Lung (tissue), 12 donors: ENCODE data around the gene SMCO3. TPM values are rescaled to one million over a fixed set of nuclear protein-coding genes. Genes with fewer than 3 reads are reported as not detected.
A peak's percentile ranks its signal among the peaks of the same experiment; 100 is the strongest.

Experiments used
- ATAC-seq: fragments of 200-7000 bp; cut with Tn5 transposase; one replicate; pipeline ENCODE4 v1.9.1; 2020; ENCODE audit warnings: moderate number of reproducible peaks; ENCODE audit not compliant: insufficient read depth, low FRiP score
- DNase-seq, 3 donors: peaks; one replicate each; pipeline ENCODE4 v3.0.0-alpha.2; 2013 to 2017
- H3K27ac ChIP-seq, 2 donors: one replicate each; pipeline ENCODE4 v1.5.1; 2013; ENCODE audit warnings: mild to moderate bottlenecking in 2 of 2, moderate library complexity in 2 of 2, control low read depth in 1 of 2, inconsistent platforms in 1 of 2, low read depth in 1 of 2, low read length in 1 of 2
- H3K27me3 ChIP-seq, 3 donors: one replicate each; pipeline ENCODE4 v1.5.1; 2013; ENCODE audit warnings: low read length in 2 of 3; ENCODE audit not compliant: control insufficient read depth in 3 of 3, insufficient read depth in 3 of 3
- H3K36me3 ChIP-seq, 4 donors: one replicate each; pipeline ENCODE4 v1.5.1; 2013; ENCODE audit warnings: low read length in 4 of 4, mild to moderate bottlenecking in 1 of 4, moderate library complexity in 1 of 4; ENCODE audit not compliant: control insufficient read depth in 4 of 4, insufficient read depth in 4 of 4
- H3K4me1 ChIP-seq, 5 donors: one replicate each; pipeline ENCODE4 v1.5.1; 2013; ENCODE audit warnings: low read length in 5 of 5, mild to moderate bottlenecking in 2 of 5, moderate library complexity in 1 of 5; ENCODE audit not compliant: control insufficient read depth in 5 of 5, insufficient read depth in 5 of 5
- H3K4me3 ChIP-seq: one replicate; pipeline ENCODE4 v1.5.1; 2013; ENCODE audit warnings: mild to moderate bottlenecking, control low read depth, moderate library complexity
- H3K9ac ChIP-seq, 2 donors: one replicate each; pipeline ENCODE4 v1.5.1; 2013; ENCODE audit warnings: low read length in 2 of 2, control low read depth in 1 of 2; ENCODE audit not compliant: insufficient read depth in 1 of 2
- H3K9me3 ChIP-seq, 4 donors: one replicate each; pipeline ENCODE4 v1.5.1; 2013; ENCODE audit warnings: low read length in 3 of 4, mild to moderate bottlenecking in 1 of 4, moderate library complexity in 1 of 4; ENCODE audit not compliant: control insufficient read depth in 4 of 4, insufficient read depth in 3 of 4
- WGBS, 2 donors: extraction: QIAGEN DNeasy Blood & Tissue Kit; methylation state at CpG; one replicate each; pipeline ENCODE4 v1.1.7; 2013; 5-methylcytosine and 5-hydroxymethylcytosine counted together
- polyA plus RNA-seq, 2 donors: library from polyadenylated mRNA; stranded (reverse); fragments of 200-250 nt; gene quantifications; one replicate each; pipeline ENCODE4 v1.2.1, GENCODE V29; 2013
- total RNA-seq, 2 donors: library from RNA; depleted of rRNA in 1 of 2; stranded (reverse); fragments of >200 nt in 1 of 2; gene quantifications; one replicate each; pipeline ENCODE4 v1.2.1, GENCODE V29; 2014 to 2021
- TF ChIP-seq, protein P1 (sequence below): IDR thresholded peaks from 2 replicates; pipeline ENCODE4 v1.5.1; 2012; ENCODE audit warnings: mild to moderate bottlenecking; ENCODE audit errors: control extremely low read depth, extremely low read depth
- donor health status: control.
- donor health status: control.
- donor health status: Bipolar disorder and iron deficiency.
- donor health status: healthy.
- donor health status: DM: yes; HTN: yes; CAD: no.

Gene SMCO3
- total and polyA plus RNA-seq, 4 donors = 0.27 to 1.3 (median 0.70) TPM

DNA sequence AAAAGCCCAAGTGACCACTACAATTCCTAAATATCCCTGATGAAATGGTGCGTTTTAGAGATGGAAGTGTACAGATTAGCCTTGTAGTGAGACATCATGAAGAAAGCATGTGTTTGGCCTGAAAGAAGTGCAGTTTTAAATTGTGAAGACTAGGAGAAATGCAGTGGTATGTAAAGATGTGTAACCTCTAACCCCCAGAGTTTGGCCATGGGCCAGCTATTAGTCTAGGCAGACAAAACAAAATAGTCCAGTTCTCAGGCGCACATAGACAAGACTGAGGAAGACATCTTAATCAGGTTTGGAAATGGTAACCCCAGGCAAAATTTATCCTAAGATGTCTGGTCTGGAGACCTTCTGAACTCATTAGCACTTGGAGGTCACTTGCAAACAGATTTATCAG, 34.1 kb downstream of the SMCO3 start:
- no peak overlapping the region for H3K4me3 ChIP-seq
- H3K27ac ChIP-seq = no peak overlapping the region
- no peak for ATAC-seq
- DNase-seq = peak in 1 of 3 donors; percentile 22
- H3K4me1 ChIP-seq = peaks cover 1 to 21% (median 7%) of the 10 kb centered on the region in 5 donors
- TF ChIP-seq, protein P1, sequence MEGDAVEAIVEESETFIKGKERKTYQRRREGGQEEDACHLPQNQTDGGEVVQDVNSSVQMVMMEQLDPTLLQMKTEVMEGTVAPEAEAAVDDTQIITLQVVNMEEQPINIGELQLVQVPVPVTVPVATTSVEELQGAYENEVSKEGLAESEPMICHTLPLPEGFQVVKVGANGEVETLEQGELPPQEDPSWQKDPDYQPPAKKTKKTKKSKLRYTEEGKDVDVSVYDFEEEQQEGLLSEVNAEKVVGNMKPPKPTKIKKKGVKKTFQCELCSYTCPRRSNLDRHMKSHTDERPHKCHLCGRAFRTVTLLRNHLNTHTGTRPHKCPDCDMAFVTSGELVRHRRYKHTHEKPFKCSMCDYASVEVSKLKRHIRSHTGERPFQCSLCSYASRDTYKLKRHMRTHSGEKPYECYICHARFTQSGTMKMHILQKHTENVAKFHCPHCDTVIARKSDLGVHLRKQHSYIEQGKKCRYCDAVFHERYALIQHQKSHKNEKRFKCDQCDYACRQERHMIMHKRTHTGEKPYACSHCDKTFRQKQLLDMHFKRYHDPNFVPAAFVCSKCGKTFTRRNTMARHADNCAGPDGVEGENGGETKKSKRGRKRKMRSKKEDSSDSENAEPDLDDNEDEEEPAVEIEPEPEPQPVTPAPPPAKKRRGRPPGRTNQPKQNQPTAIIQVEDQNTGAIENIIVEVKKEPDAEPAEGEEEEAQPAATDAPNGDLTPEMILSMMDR = no peak
- H3K9ac ChIP-seq = no peak overlapping the region
- no peaks in the 10 kb centered on the region for H3K27me3 ChIP-seq
- H3K9me3 ChIP-seq = no peaks in the 10 kb centered on the region
- WGBS, 2 donors = 95 to 99% methylated on average over 2 of the region's 2 CpGs
- peaks cover 0 to 9% (median 0%) of the 10 kb centered on the region in 4 donors for H3K36me3 ChIP-seq

DNA sequence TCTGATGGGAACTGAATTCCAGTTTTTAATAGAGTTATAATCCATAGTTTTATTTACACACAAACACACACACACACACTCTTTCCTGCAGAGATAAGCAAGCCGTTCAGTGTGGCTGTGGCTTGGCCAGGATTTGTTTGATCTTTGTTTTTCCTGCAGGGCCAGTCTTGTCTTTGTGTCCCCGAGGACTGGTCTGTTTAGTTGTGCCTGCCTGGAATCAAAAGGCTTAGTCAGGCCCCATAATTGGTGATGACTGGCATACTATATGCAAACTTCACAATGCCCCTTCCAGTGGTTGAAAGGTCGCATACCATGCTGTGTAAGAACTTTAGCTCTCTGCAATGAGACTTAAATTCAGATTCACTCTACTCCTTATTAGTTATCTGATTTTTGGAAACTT, 36.7 kb downstream of the SMCO3 start:
- TF ChIP-seq, protein P1 = no peak
- WGBS, 2 donors = 48 to 71% methylated on average over 3 of the region's 3 CpGs
- H3K9ac ChIP-seq = no peak overlapping the region
- no peak overlapping the region for H3K27ac ChIP-seq
- DNase-seq = peak in 2 of 3 donors; percentile 40 to 57
- no peak overlapping the region for H3K4me3 ChIP-seq
- H3K4me1 ChIP-seq = peaks cover 3 to 29% (median 7%) of the 10 kb centered on the region in 5 donors
- H3K27me3 ChIP-seq = no peaks in the 10 kb centered on the region
- H3K9me3 ChIP-seq = no peaks in the 10 kb centered on the region
- H3K36me3 ChIP-seq = no peaks in the 10 kb centered on the region
- ATAC-seq = no peak

DNA sequence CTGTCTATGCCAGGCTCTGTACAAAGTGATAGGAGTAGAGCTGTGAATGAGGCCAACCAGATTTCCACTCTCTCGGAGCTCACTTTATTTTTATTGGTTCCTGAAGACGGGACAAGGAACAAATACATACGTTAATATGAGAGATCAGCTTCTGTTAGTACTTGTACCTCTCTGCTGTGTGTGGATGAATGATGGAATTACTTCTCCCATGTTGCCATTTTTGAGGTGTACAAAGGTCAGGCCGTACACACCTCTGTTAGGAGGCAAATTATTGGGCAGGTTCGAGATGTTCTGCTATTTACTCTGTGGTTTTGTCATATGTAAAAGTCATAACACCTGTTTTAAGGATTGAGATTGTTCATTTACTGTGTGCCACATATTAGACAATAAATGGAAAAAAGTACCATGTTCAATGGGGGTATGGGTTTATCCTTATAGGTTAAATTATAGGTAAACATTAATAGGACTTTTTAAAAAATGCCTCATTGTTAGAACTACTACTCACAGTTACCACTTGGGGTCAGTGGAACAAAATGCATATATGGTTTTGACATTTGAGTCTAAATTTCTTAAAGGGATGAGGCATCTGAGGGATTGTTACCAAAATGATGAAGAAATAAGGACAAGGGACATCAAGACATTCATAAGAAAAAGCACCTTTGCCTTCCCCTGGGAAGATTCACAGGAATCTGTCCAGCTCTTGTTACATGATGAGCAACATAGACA, 37.6 kb downstream of the SMCO3 start:
- no peak overlapping the region for H3K4me3 ChIP-seq
- H3K4me1 ChIP-seq = peaks cover 3 to 33% (median 7%) of the 10 kb centered on the region in 5 donors
- ATAC-seq (no peak), DNase-seq (peak in 2 of 3 donors; percentile 49 to 53)
- H3K9ac ChIP-seq = no peak overlapping the region
- no peaks in the 10 kb centered on the region for H3K27me3 ChIP-seq
- no peak overlapping the region for H3K27ac ChIP-seq
- H3K36me3 ChIP-seq = no peaks in the 10 kb centered on the region
- WGBS, 2 donors = 87% methylated on average over 5 of the region's 5 CpGs
- H3K9me3 ChIP-seq = no peaks in the 10 kb centered on the region
- TF ChIP-seq, protein P1 = no peak
